Astrocyte of the cerebellum (primary cell): ENCODE measurements around the gene ALOX12.

Experiments used
- DNase-seq: peaks from one replicate; pipeline ENCODE4 v3.0.0-alpha.2; 2011; ENCODE audit warnings: low read depth
- H3K4me3 ChIP-seq: 2 replicates; pipeline ENCODE4 v1.5.1; 2011; ENCODE audit warnings: mild to moderate bottlenecking, low read depth, low read length, moderate library complexity
- CTCF ChIP-seq: IDR thresholded peaks from 2 replicates; pipeline ENCODE4 v1.5.1; 2012; ENCODE audit warnings: low read length, low read depth, moderate library complexity, mild to moderate bottlenecking; ENCODE audit errors: missing control alignments
- in situ Hi-C: cut with HindIII; loops from 2 replicates; pipeline ENCODE4 v1.10.0; 2017; ENCODE audit warnings: low sequenced_read_pairs

ALOX12 gene

GRCh38 chr17:7020894-7021664 is 25.2 kb downstream of the ALOX12 start:
- DNase-seq = no peak
- no peak overlapping the region for H3K4me3 ChIP-seq
- in situ Hi-C loops = no loop called here
- TF ChIP-seq CTCF = no peak

GRCh38 chr17:7021993-7022778 is 26.3 kb downstream of the ALOX12 start:
- DNase-seq = no peak

GRCh38 chr17:7022781-7023571 is 27.1 kb downstream of the ALOX12 start, which contains the start of gene BCL6B:
TSS of gene BCL6B (plus strand) at chr17:7023050. CDS start at chr17:7023672, 622 bp downstream.
- DNase-seq = no peak
- H3K4me3 ChIP-seq = peak within 1 kb of the TSS; percentile 7
- in situ Hi-C loops = no loop called here
- TF ChIP-seq CTCF = no peak

More at GRCh38 chr17:7021993-7022778, 26.3 kb downstream of the ALOX12 start:
- in situ Hi-C loops = no loop called here
- peak overlapping the region; percentile 7 for H3K4me3 ChIP-seq
- peak; percentile 91 for TF ChIP-seq CTCF

DNA sequence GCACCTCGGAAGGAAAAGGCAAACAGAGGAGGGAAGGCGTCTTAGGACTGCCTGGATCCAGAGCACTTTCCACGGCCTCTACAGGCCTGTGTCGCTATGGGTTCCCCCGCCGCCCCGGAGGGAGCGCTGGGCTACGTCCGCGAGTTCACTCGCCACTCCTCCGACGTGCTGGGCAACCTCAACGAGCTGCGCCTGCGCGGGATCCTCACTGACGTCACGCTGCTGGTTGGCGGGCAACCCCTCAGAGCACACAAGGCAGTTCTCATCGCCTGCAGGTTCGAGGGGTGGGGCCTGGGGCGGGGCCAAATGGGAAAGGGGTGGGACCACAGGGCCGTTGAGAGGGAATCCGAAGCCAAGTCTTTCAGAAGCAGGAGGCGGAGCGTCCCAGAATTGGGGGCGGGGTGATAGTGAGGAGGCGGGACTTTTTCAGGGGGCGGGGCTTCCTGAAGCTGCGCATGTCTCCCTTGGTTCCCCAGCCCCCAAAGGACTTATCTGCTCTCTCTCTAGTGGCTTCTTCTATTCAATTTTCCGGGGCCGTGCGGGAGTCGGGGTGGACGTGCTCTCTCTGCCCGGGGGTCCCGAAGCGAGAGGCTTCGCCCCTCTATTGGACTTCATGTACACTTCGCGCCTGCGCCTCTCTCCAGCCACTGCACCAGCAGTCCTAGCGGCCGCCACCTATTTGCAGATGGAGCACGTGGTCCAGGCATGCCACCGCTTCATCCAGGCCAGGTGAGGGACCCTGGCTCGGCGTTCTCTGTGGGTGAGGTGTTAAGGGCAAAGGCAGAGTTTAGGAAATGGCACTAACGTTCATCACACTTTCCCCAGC is 27.9 kb downstream of the ALOX12 start:
- DNase-seq = no peak
- in situ Hi-C loops = no loop called here
- no peak overlapping the region for H3K4me3 ChIP-seq

DNA sequence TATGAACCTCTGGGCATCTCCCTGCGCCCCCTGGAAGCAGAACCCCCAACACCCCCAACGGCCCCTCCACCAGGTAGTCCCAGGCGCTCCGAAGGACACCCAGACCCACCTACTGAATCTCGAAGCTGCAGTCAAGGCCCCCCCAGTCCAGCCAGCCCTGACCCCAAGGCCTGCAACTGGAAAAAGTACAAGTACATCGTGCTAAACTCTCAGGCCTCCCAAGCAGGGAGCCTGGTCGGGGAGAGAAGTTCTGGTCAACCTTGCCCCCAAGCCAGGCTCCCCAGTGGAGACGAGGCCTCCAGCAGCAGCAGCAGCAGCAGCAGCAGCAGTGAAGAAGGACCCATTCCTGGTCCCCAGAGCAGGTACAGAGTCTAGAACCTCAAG is 28.5 kb downstream of the ALOX12 start:
- H3K4me3 ChIP-seq = no peak overlapping the region
- no peak for DNase-seq
- in situ Hi-C loops = no loop called here
- no peak for TF ChIP-seq CTCF

More for the DNA sequence above, 27.9 kb downstream of the ALOX12 start:
- no peak for TF ChIP-seq CTCF

DNA sequence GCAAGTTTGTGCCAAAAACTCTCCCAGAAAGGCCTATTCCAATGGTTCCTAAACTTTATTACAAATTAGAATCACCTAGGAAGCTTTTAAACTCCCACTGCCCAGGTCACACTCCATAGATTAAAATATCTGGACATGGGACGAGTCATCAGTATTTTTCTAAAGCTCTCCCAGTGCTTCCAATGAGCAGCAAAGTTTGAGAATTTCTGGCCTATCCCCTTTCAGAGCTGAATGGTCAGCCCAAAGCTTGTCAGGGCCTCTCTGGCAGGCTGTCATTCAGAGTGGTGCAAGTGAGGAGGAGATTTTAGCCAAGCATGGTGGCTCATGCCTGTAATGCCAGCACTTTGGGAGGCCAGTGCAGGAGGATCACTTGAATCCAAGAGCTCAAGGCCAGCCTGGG is 29.4 kb downstream of the ALOX12 start:
- no peak for DNase-seq
- no peak for TF ChIP-seq CTCF
- in situ Hi-C loops = no loop called here
- H3K4me3 ChIP-seq = no peak overlapping the region
